ENCODE measurements around the gene INPPL1. TPM values are rescaled to one million over a fixed set of nuclear protein-coding genes. Genes with fewer than 3 reads are reported as not detected.

The INPPL1 gene
- total RNA-seq, 1 experiment from 2014 or later: 203 TPM

GRCh38 chr11:72244060-72244360 lies 19.4 kb downstream of the INPPL1 start, which contains the start of gene PHOX2A:
Gene PHOX2A (minus strand): TSS chr11:72244176. CDS start chr11:72244004, 172 bp downstream.
- intact Hi-C loops (cut with micrococcal nuclease; ENCODE audit: unreplicated experiment): no loop called here
- no peak for DNase-seq
- Mint-ChIP-seq H3K4me1 (ENCODE audit: low read depth, unreplicated experiment) (no peaks in the 10 kb centered on the region), H3K36me3 (ENCODE audit: insufficient read depth, unreplicated experiment) (peaks cover 7% of the 10 kb centered on the region), H3K4me3 (ENCODE audit: low read depth, unreplicated experiment) (no peak within 1 kb of the TSS), H3K27ac (ENCODE audit: unreplicated experiment) (no peak within 1 kb of the TSS), H3K9me3 (ENCODE audit: low read depth, unreplicated experiment) (no peaks in the 10 kb centered on the region), H3K27me3 (ENCODE audit: unreplicated experiment) (peaks cover 39% of the 10 kb centered on the region)
- TF ChIP-seq, protein P1, sequence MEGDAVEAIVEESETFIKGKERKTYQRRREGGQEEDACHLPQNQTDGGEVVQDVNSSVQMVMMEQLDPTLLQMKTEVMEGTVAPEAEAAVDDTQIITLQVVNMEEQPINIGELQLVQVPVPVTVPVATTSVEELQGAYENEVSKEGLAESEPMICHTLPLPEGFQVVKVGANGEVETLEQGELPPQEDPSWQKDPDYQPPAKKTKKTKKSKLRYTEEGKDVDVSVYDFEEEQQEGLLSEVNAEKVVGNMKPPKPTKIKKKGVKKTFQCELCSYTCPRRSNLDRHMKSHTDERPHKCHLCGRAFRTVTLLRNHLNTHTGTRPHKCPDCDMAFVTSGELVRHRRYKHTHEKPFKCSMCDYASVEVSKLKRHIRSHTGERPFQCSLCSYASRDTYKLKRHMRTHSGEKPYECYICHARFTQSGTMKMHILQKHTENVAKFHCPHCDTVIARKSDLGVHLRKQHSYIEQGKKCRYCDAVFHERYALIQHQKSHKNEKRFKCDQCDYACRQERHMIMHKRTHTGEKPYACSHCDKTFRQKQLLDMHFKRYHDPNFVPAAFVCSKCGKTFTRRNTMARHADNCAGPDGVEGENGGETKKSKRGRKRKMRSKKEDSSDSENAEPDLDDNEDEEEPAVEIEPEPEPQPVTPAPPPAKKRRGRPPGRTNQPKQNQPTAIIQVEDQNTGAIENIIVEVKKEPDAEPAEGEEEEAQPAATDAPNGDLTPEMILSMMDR (IDR thresholded peaks at IDR 0.05; ENCODE audit: unreplicated experiment): no peak
- CTCF ChIA-PET: no interaction called here
- BruUV-seq (replicated peaks): no TSS peak

DNA sequence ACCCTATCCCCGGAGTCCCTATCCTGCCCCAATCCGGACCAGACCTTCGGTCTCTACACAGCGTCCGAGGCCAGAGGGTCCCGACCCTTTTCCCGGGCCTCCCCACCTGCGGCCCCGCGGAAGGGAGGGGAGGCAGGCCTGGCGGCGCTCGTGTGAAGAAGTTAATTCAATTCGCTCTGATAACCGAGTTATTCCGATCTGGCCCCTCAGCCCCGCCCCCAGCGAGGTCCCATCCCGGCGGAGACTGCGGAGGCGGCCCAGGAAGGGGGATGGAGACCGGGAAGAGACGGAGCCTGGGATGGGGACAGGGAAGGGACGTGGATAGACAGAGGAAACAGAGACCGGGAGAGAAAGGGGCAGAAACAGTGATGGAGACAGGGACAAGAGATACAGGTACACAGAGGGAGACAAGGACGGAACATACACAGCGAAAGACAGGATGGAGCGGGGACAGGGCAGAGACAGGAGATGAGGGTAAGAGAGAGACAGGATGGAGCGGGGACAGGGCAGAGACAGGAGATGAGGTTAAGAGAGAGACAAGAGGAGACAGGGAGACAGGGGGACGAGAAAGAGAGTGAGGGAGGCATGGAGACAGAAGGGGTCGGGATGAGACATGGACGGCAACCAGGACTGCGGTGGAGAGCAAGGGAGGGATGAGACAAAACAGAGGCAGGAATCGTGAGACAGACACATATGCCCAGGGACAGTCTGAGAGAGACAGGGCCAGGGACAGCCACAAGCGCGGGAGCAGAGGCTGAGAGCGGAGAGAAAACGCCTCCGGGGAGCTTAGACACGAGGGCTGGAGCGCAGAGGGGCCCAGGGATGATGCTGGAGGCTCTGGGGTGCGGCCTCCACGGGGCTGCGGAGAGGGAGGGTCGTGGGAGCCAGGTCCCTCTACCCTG lies 20.0 kb downstream of the INPPL1 start:
- Mint-ChIP-seq H3K27me3 (ENCODE audit: unreplicated experiment) (peaks cover 42% of the 10 kb centered on the region), H3K27ac (ENCODE audit: unreplicated experiment) (no peak overlapping the region), H3K9me3 (ENCODE audit: low read depth, unreplicated experiment) (no peaks in the 10 kb centered on the region), H3K4me1 (ENCODE audit: low read depth, unreplicated experiment) (no peaks in the 10 kb centered on the region), H3K36me3 (ENCODE audit: insufficient read depth, unreplicated experiment) (peaks cover under 1% of the 10 kb centered on the region), H3K4me3 (ENCODE audit: low read depth, unreplicated experiment) (no peak overlapping the region)
- intact Hi-C loops (cut with micrococcal nuclease; ENCODE audit: unreplicated experiment): no loop called here
- BruUV-seq (replicated peaks): no TSS peak
- DNase-seq: no peak
- CTCF ChIA-PET: no interaction called here
- TF ChIP-seq, protein P1 (IDR thresholded peaks at IDR 0.05; ENCODE audit: unreplicated experiment): no peak

DNA sequence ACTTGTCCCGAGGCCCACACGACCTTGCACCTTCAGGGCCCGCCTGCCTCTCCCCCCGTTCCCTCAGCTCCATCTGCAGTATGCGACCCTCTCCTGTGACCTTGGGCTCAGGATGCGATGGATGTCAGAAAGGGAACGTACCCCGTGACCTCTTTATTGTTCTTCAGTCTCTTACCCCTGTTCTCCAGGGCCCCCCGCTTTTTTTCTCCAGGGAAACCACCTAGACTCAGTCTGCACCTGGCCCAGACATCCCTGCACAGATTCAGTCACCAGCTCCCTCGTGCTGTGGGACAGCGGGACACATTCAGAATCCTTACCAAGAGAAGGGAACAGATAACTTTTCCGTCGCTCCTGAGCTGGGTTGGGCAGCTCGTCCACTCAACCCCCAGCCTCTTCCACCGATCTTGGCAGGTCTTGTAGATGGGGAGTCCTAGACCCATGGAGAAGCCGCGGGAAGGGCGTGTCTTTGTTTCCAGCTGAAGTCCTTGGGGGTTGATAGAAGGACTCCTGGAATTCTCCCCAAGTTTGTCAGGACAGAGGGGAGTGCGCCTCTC lies 20.8 kb downstream of the INPPL1 start:
- DNase-seq: no peak
- H3K9me3 Mint-ChIP-seq (ENCODE audit: low read depth, unreplicated experiment): no peaks in the 10 kb centered on the region
- H3K27me3 Mint-ChIP-seq (ENCODE audit: unreplicated experiment): peaks cover 41% of the 10 kb centered on the region
- no peaks in the 10 kb centered on the region for H3K36me3 Mint-ChIP-seq (ENCODE audit: insufficient read depth, unreplicated experiment)
- intact Hi-C loops (cut with micrococcal nuclease; ENCODE audit: unreplicated experiment): no loop called here
- no TSS peak for BruUV-seq (replicated peaks)
- H3K27ac Mint-ChIP-seq (ENCODE audit: unreplicated experiment): no peak overlapping the region
- no peak overlapping the region for H3K4me3 Mint-ChIP-seq (ENCODE audit: low read depth, unreplicated experiment)
- CTCF ChIA-PET: no interaction called here
- no peaks in the 10 kb centered on the region for H3K4me1 Mint-ChIP-seq (ENCODE audit: low read depth, unreplicated experiment)
- TF ChIP-seq, protein P1 (IDR thresholded peaks at IDR 0.05; ENCODE audit: unreplicated experiment): no peak

DNA sequence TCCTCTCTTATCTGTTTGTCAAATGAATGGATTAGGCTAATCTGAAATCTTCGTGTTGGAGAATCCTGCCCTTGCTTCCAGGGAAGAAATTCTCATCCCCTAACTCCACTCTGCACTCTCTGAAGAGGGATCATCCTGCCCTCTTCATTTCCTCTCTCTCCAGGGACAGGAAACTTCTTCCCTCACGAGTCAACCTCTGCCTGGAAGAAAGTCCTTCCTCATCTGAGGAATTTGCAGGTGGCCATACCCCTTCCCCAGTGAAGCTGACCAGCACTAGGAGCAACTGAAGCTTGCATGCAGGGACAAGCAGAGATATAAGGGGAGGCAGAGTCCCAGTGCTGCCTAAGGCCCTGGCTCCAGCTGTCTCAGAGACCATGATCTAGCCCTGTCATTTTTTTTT lies 23.0 kb downstream of the INPPL1 start:
- H3K4me1 Mint-ChIP-seq (ENCODE audit: low read depth, unreplicated experiment): no peaks in the 10 kb centered on the region
- intact Hi-C loops (cut with micrococcal nuclease; ENCODE audit: unreplicated experiment): no loop called here
- DNase-seq: no peak
- no peaks in the 10 kb centered on the region for H3K36me3 Mint-ChIP-seq (ENCODE audit: insufficient read depth, unreplicated experiment)
- no peak overlapping the region for H3K4me3 Mint-ChIP-seq (ENCODE audit: low read depth, unreplicated experiment)
- TF ChIP-seq, protein P1 (IDR thresholded peaks at IDR 0.05; ENCODE audit: unreplicated experiment): no peak
- no TSS peak for BruUV-seq (replicated peaks)
- CTCF ChIA-PET: no interaction called here
- no peaks in the 10 kb centered on the region for H3K9me3 Mint-ChIP-seq (ENCODE audit: low read depth, unreplicated experiment)
- H3K27me3 Mint-ChIP-seq (ENCODE audit: unreplicated experiment): peaks cover 37% of the 10 kb centered on the region
- H3K27ac Mint-ChIP-seq (ENCODE audit: unreplicated experiment): no peak overlapping the region
